Measurements from ENCODE around the gene BTBD9.
"Not testable (repeated sequence)": the region's sequence is repeated elsewhere in the genome, so short reads cannot be mapped to it uniquely, and the experiment has no call there.

Gene BTBD9

GRCh38 chr6:38632490-38632889, 7.2 kb downstream of the BTBD9 start:
- Histone ChIP-seq H3K4me3 (ENCODE audit: low read length) (no peak overlapping the region), H3K4me1 (ENCODE audit: control insufficient read depth, low read length) (peaks cover 24% of the 10 kb centered on the region), H3K27ac (ENCODE audit: low read depth, low read length) (no peak overlapping the region), H3K4me2 (ENCODE audit: low read length) (no peak overlapping the region), H3K27me3 (ENCODE audit: control insufficient read depth, low read length) (no peaks in the 10 kb centered on the region), H3K9me2 (replicated peaks; ENCODE audit: control insufficient read depth, low read length) (no peaks in the 10 kb centered on the region), H3F3A (ENCODE audit: control insufficient read depth, insufficient read depth) (no peaks in the 10 kb centered on the region), H3K36me3 (ENCODE audit: control insufficient read depth, low read length) (no peaks in the 10 kb centered on the region), H3K79me2 (ENCODE audit: control insufficient read depth, low read length) (no peaks in the 10 kb centered on the region), H4K20me1 (ENCODE audit: control insufficient read depth, insufficient read depth, low read depth, low read length) (no peaks in the 10 kb centered on the region), H3K9me3 (ENCODE audit: control insufficient read depth, insufficient read depth, low read length) (no peaks in the 10 kb centered on the region)
- TF ChIP-seq CTCF (IDR thresholded peaks at IDR 0.05; ENCODE audit: low read depth, low read length, poor library complexity, severe bottlenecking) (no peak), EZH2phosphoT487 (IDR thresholded peaks at IDR 0.05; ENCODE audit: borderline replicate concordance, low read length) (no peak)

GRCh38 chr6:38631186-38631783, 8.4 kb downstream of the BTBD9 start:
- no peak overlapping the region for H3K4me3 ChIP-seq (ENCODE audit: low read length)
- no peaks in the 10 kb centered on the region for H3K9me3 ChIP-seq (ENCODE audit: control insufficient read depth, insufficient read depth, low read length)
- no peaks in the 10 kb centered on the region for H3K36me3 ChIP-seq (ENCODE audit: control insufficient read depth, low read length)
- TF ChIP-seq EZH2phosphoT487 (IDR thresholded peaks at IDR 0.05; ENCODE audit: borderline replicate concordance, low read length) (no peak), CTCF (IDR thresholded peaks at IDR 0.05; ENCODE audit: low read depth, low read length, poor library complexity, severe bottlenecking) (no peak)
- H3K9me2 ChIP-seq (replicated peaks; ENCODE audit: control insufficient read depth, low read length), result no peaks in the 10 kb centered on the region
- H3K4me2 ChIP-seq (ENCODE audit: low read length), result peak overlapping the region; percentile 7; the same call in 1 of the 2 replicates
- peaks cover 24% of the 10 kb centered on the region for H3K4me1 ChIP-seq (ENCODE audit: control insufficient read depth, low read length)
- H3K27ac ChIP-seq (ENCODE audit: low read depth, low read length), result no peak overlapping the region
- no peaks in the 10 kb centered on the region for H3K27me3 ChIP-seq (ENCODE audit: control insufficient read depth, low read length)
- H3F3A ChIP-seq (ENCODE audit: control insufficient read depth, insufficient read depth), result no peaks in the 10 kb centered on the region
- no peaks in the 10 kb centered on the region for H4K20me1 ChIP-seq (ENCODE audit: control insufficient read depth, insufficient read depth, low read depth, low read length)
- no peaks in the 10 kb centered on the region for H3K79me2 ChIP-seq (ENCODE audit: control insufficient read depth, low read length)

- Histone ChIP-seq H3K27ac (ENCODE audit: low read depth, low read length) (no peak overlapping the region), H3K4me3 (ENCODE audit: low read length) (no peak overlapping the region), H3K9me2 (replicated peaks; ENCODE audit: control insufficient read depth, low read length) (no peaks in the 10 kb centered on the region), H3K4me1 (ENCODE audit: control insufficient read depth, low read length) (no peaks in the 10 kb centered on the region), H3K79me2 (ENCODE audit: control insufficient read depth, low read length) (no peaks in the 10 kb centered on the region), H4K20me1 (ENCODE audit: control insufficient read depth, insufficient read depth, low read depth, low read length) (no peaks in the 10 kb centered on the region), H3K9me3 (ENCODE audit: control insufficient read depth, insufficient read depth, low read length) (no peaks in the 10 kb centered on the region), H3K27me3 (ENCODE audit: control insufficient read depth, low read length) (no peaks in the 10 kb centered on the region), H3K36me3 (ENCODE audit: control insufficient read depth, low read length) (no peaks in the 10 kb centered on the region), H3F3A (ENCODE audit: control insufficient read depth, insufficient read depth) (no peaks in the 10 kb centered on the region), H3K4me2 (ENCODE audit: low read length) (no peak overlapping the region)
- TF ChIP-seq CTCF (IDR thresholded peaks at IDR 0.05; ENCODE audit: low read depth, low read length, poor library complexity, severe bottlenecking) (no peak), EZH2phosphoT487 (IDR thresholded peaks at IDR 0.05; ENCODE audit: borderline replicate concordance, low read length) (no peak)
Observed at GRCh38 chr6:38625217-38625616, 14.5 kb downstream of the BTBD9 start.

- not testable (repeated sequence) for H3K36me3 ChIP-seq (ENCODE audit: control insufficient read depth, low read length); H4K20me1 ChIP-seq (ENCODE audit: control insufficient read depth, insufficient read depth, low read depth, low read length); H3K9me3 ChIP-seq (ENCODE audit: control insufficient read depth, insufficient read depth, low read length); H3K4me2 ChIP-seq (ENCODE audit: low read length); H3F3A ChIP-seq (ENCODE audit: control insufficient read depth, insufficient read depth); H3K27ac ChIP-seq (ENCODE audit: low read depth, low read length); H3K9me2 ChIP-seq (replicated peaks; ENCODE audit: control insufficient read depth, low read length); H3K27me3 ChIP-seq (ENCODE audit: control insufficient read depth, low read length); H3K4me1 ChIP-seq (ENCODE audit: control insufficient read depth, low read length); H3K4me3 ChIP-seq (ENCODE audit: low read length); H3K79me2 ChIP-seq (ENCODE audit: control insufficient read depth, low read length)
Observed at GRCh38 chr6:38619342-38619741, 20.4 kb downstream of the BTBD9 start.

- not testable (repeated sequence) for H3K4me2 ChIP-seq (ENCODE audit: low read length); H3K36me3 ChIP-seq (ENCODE audit: control insufficient read depth, low read length); H3K79me2 ChIP-seq (ENCODE audit: control insufficient read depth, low read length); H3K4me1 ChIP-seq (ENCODE audit: control insufficient read depth, low read length); H3K27me3 ChIP-seq (ENCODE audit: control insufficient read depth, low read length); H3K4me3 ChIP-seq (ENCODE audit: low read length); H3K9me2 ChIP-seq (replicated peaks; ENCODE audit: control insufficient read depth, low read length); H3K9me3 ChIP-seq (ENCODE audit: control insufficient read depth, insufficient read depth, low read length); H3K27ac ChIP-seq (ENCODE audit: low read depth, low read length); H4K20me1 ChIP-seq (ENCODE audit: control insufficient read depth, insufficient read depth, low read depth, low read length); H3F3A ChIP-seq (ENCODE audit: control insufficient read depth, insufficient read depth)
Observed at GRCh38 chr6:38618301-38618700, 21.4 kb downstream of the BTBD9 start.

Measured in DOHH2 (cell line).